Common myeloid progenitor, CD34-positive (primary cell): Measurements from ENCODE around the gene OR2H2.

Source experiments
- CTCF ChIA-PET: fragments of 350-600 bp; sonication (Branson Sonifier 250); formaldehyde crosslinking; loops from one replicate; lab custom pipeline; 2021; ENCODE audit warnings: antibody characterized with exemption; lab: Charles Lee
- POLR2A ChIA-PET: fragments of 350-600 bp; sonication (Branson Sonifier 250); formaldehyde crosslinking; loops from one replicate; lab custom pipeline; 2021; ENCODE audit warnings: antibody characterized with exemption; lab: Charles Lee
- DNase-seq, 3 donors: peaks; one replicate each; pipeline versions ENCODE4 v3.0.0 to v3.0.0-alpha.2; 2013
- H3K27ac ChIP-seq, 2 experiments: 1 replicate in 1 of 2; 2 replicates in 1 of 2; pipeline ENCODE4 v1.7.0; 2013; ENCODE audit warnings: inconsistent platforms in 2 of 2, low read length in 2 of 2, mild to moderate bottlenecking in 2 of 2, low read depth in 1 of 2, moderate library complexity in 1 of 2; ENCODE audit not compliant: severe bottlenecking in 2 of 2, insufficient read depth in 1 of 2, poor library complexity in 1 of 2
- H3K27me3 ChIP-seq, 5 experiments: replicated peaks in 2 of 5; 1 replicate in 3 of 5; 2 replicates in 2 of 5; pipeline versions ENCODE4 v1.6.1 to v1.7.0; 2013; ENCODE audit warnings: low read length in 4 of 5, mild to moderate bottlenecking in 2 of 5, moderate library complexity in 2 of 5, inconsistent platforms in 1 of 5; ENCODE audit not compliant: insufficient read depth in 5 of 5, control insufficient read depth in 4 of 5
- H3K36me3 ChIP-seq, 4 experiments: 1 replicate in 2 of 4; 2 replicates in 2 of 4; pipeline versions ENCODE4 v1.6.1 to v1.7.0; 2013; ENCODE audit warnings: low read length in 3 of 4, control low read depth in 1 of 4, mild to moderate bottlenecking in 1 of 4; ENCODE audit not compliant: control insufficient read depth in 4 of 4, insufficient read depth in 4 of 4
- H3K4me1 ChIP-seq, 4 experiments: 1 replicate in 3 of 4; 2 replicates in 1 of 4; pipeline versions ENCODE4 v1.6.1 to v1.7.1; 2013; ENCODE audit warnings: low read length in 3 of 4, mild to moderate bottlenecking in 3 of 4, control low read depth in 1 of 4, inconsistent platforms in 1 of 4, moderate library complexity in 1 of 4; ENCODE audit not compliant: control insufficient read depth in 4 of 4, insufficient read depth in 4 of 4; ENCODE audit errors: control extremely low read depth in 1 of 4
- H3K4me3 ChIP-seq, 7 experiments: 1 replicate in 4 of 7; 2 replicates in 3 of 7; pipeline versions ENCODE4 v1.5.1 to v1.7.0; 2013; ENCODE audit warnings: mild to moderate bottlenecking in 7 of 7, low read length in 6 of 7, moderate library complexity in 6 of 7, inconsistent platforms in 2 of 7, low read depth in 2 of 7, control low read depth in 1 of 7; ENCODE audit not compliant: insufficient read depth in 4 of 7, control insufficient read depth in 1 of 7; ENCODE audit errors: extremely low read depth in 1 of 7
- H3K9me3 ChIP-seq, 5 experiments: 1 replicate in 4 of 5; 2 replicates in 1 of 5; pipeline versions ENCODE4 v1.6.1 to v1.7.1; 2013; ENCODE audit warnings: low read length in 4 of 5, mild to moderate bottlenecking in 2 of 5, inconsistent platforms in 1 of 5, low read depth in 1 of 5, moderate library complexity in 1 of 5; ENCODE audit not compliant: control insufficient read depth in 4 of 5, insufficient read depth in 2 of 5; ENCODE audit errors: control extremely low read depth in 1 of 5
- WGBS: methylation state at CpG from one replicate; pipeline ENCODE4 v1.1.5; 2013; ENCODE audit not compliant: insufficient coverage; 5-methylcytosine and 5-hydroxymethylcytosine counted together

Gene OR2H2

DNA sequence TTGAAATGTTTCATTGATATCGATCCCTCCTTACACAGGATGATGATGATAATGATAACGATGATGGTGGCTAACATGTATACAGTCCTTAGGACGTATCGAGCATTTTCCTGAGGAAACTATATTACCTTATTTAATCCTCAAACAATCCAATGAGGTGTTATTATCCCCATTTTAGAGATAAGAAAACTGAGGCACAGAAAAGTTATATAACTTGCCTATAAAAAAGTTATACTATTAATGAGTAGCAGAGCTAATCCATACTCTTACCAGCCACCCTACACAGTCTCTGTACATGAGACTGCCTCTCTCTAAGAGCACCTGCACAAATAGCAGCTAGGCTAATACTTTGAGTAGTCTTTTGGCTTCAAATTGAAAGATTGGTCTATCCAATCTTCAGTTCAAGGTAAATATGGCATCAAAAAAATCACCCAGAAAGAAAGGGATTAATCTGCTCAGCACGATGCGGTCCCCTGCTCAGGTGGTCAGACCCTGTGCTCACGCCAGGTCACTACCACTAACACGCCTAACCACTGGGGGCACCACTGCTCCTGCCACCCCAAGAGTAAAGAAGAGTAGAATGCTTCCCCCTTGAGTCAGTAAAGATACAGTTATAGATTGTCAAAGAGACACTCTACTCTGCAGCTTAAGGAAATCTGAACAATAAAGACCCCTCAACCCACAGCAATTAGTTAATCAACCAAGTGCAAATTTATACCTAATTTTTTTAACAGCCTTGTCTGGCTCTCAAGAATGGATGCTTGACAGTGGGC lies 33.0 kb downstream of the OR2H2 start:
- 92% methylated on average over 2 of the region's 8 CpGs for whole genome bisulfite sequencing
- CTCF ChIA-PET, result interaction anchor here (0.6 to 1.6 kb wide), 3 partner anchors 9 to 242 kb away, joined by 3 to 5 read pairs (median 3); no protein-coding TSS in a partner anchor
- DNase-seq, result peak in 1 of 3 donors; percentile 26
- H3K4me1 ChIP-seq, result no peaks in the 10 kb centered on the region
- H3K9me3 ChIP-seq, result no peaks in the 10 kb centered on the region
- POLR2A ChIA-PET, result no interaction called here
- H3K36me3 ChIP-seq, result peaks cover 0 to 41% (median 9%) of the 10 kb centered on the region in 4 experiments
- no peak overlapping the region for H3K4me3 ChIP-seq
- H3K27me3 ChIP-seq, result peaks cover 0 to 4% (median 0%) of the 10 kb centered on the region in 5 experiments
- no peak overlapping the region for H3K27ac ChIP-seq

DNA sequence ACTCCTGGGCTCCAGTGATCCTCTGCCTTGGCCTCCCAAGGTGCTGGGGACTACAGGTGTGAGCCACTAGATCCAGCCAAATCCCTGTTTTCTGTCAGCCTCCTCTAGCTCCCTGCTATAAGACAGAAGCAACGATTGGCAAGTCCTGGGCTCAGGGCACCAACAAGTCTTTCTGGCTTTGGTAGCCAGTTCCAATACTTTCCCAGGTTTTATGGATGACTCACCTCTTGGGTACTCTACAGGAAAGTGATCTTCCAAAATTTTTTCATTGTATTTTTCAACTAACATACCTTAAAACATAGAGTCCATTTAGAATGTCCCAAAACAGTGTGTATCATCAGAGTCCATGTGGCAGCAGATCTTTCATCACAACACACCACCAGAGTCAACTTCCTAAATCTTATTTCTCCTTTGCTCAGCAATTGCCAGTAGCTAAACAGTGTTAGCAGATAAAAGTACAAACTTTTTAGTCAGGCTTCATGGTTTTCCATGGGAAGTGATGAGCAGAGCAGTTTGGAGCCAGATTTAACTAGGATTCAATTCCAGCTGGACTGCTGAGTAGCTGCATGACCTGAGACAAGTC lies 34.7 kb downstream of the OR2H2 start:
- peaks cover 0 to 5% (median 0%) of the 10 kb centered on the region in 5 experiments for H3K27me3 ChIP-seq
- H3K4me3 ChIP-seq, result no peak overlapping the region
- H3K27ac ChIP-seq, result no peak overlapping the region
- peaks cover 0 to 34% (median 7%) of the 10 kb centered on the region in 4 experiments for H3K36me3 ChIP-seq
- peaks cover 0 to 3% (median 0%) of the 10 kb centered on the region in 4 experiments for H3K4me1 ChIP-seq
- DNase-seq, result no peak
- CTCF ChIA-PET, result interaction anchor here (1.2 kb wide), 1 partner anchor 8 kb away, joined by 3 read pairs; no protein-coding TSS in a partner anchor
- no peaks in the 10 kb centered on the region for H3K9me3 ChIP-seq
- POLR2A ChIA-PET, result no interaction called here
- WGBS, result 88% methylated on average over 1 of the region's 1 CpG

DNA sequence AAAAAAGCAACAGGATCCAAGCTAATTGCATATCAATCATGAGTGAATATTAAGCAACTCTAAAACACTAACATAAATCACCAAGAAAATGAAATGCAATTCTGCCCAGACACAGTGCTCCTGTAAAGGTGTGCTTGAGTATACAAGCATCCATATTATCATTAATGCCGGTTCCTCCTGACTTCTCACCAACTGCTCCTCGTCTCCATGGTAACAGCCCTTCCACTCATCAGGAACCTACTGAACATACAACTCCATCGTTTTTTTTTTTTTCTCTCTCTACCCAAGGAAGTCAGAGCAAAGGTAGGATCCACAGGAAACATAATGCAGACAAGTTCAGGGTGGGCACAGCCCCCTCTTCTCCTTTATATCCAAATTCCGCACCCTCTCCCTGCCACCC lies 35.7 kb downstream of the OR2H2 start:
- CTCF ChIA-PET, result interaction anchor here (1.2 kb wide), 1 partner anchor 9 kb away, joined by 3 read pairs; no protein-coding TSS in a partner anchor
- Histone ChIP-seq H3K36me3 (peaks cover 0 to 34% (median 7%) of the 10 kb centered on the region in 4 experiments), H3K4me3 (no peak overlapping the region), H3K4me1 (peaks cover 0 to 3% (median 0%) of the 10 kb centered on the region in 4 experiments), H3K9me3 (no peaks in the 10 kb centered on the region), H3K27ac (no peak overlapping the region), H3K27me3 (peaks cover 0 to 7% (median 0%) of the 10 kb centered on the region in 5 experiments)
- no peak for DNase-seq
- 100% methylated on average over 2 of the region's 4 CpGs for WGBS
- POLR2A ChIA-PET, result no interaction called here

DNA sequence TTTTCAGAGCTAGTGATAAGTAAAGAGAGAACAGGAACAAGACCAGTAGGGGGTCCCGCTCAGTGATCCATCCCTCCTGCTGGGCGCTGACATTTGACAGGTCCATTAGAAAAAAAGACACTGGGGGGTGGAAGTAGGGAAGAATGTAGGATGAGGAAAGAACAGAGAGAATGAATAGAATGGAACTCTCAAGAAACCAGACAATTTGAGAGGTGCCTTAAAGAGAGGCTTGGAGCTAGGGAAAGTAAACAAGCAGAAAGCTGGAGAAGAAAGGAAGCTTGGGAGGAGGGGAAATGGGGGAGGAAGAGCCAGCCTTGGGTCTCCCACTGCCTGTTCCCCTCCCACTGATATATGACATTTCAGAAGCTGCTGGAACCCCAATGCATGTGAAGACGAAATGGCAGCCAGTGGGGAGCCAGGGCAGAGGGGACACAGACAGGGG lies 39.6 kb downstream of the OR2H2 start:
- no peak overlapping the region for H3K4me3 ChIP-seq
- H3K9me3 ChIP-seq, result no peaks in the 10 kb centered on the region
- peaks cover 5 to 23% (median 18%) of the 10 kb centered on the region in 4 experiments for H3K4me1 ChIP-seq
- POLR2A ChIA-PET, result no interaction called here
- no peak for DNase-seq
- peaks cover 0 to 30% (median 7%) of the 10 kb centered on the region in 4 experiments for H3K36me3 ChIP-seq
- H3K27ac ChIP-seq, result no peak overlapping the region
- CTCF ChIA-PET, result interaction anchor here (1.1 to 2.9 kb wide), 4 partner anchors 11 to 250 kb away, joined by 3 to 14 read pairs (median 5); no protein-coding TSS in a partner anchor
- WGBS, result 95% methylated on average over 2 of the region's 3 CpGs
- H3K27me3 ChIP-seq, result peaks cover 0 to 13% (median 0%) of the 10 kb centered on the region in 5 experiments

DNA sequence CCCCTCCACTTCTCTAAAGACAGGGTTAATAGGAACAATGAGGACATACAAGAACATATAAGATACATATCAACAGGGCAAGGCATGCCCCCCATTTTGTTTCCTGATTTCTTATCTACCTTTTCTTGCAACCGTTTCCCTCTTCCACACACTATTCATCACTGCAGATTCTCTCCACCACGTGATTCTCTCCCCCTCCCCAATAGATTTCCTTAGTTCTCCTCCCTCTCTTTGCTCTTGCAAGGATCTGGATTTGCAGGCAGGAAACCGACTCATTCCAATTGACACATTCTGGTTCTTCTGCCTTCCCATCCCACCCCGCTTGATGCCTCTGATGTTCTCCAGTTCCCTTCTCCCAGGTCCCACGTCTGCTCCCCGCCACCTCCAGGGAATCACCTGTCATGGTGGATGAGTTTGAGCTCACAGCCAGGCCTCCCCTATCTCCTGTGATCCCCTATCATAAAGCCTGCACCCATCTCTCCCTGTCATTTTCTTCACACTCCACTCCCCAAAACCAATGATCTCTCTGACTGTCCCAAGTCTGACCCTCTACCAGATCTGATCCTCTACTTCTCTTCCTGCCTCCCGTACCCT lies 40.5 kb downstream of the OR2H2 start:
- H3K27me3 ChIP-seq, result peaks cover 0 to 16% (median 0%) of the 10 kb centered on the region in 5 experiments
- no peaks in the 10 kb centered on the region for H3K9me3 ChIP-seq
- peaks cover 6 to 26% (median 18%) of the 10 kb centered on the region in 4 experiments for H3K4me1 ChIP-seq
- ChIA-PET POLR2A (no interaction called here), CTCF (interaction anchor here (1.2 to 2.9 kb wide), 3 partner anchors 14 to 28 kb away, joined by 3 to 7 read pairs (median 6); no protein-coding TSS in a partner anchor)
- 56% methylated on average over 6 of the region's 7 CpGs for WGBS
- H3K36me3 ChIP-seq, result peaks cover 0 to 23% (median 7%) of the 10 kb centered on the region in 4 experiments
- DNase-seq, result no peak
- H3K27ac ChIP-seq, result no peak overlapping the region
- H3K4me3 ChIP-seq, result no peak overlapping the region

DNA sequence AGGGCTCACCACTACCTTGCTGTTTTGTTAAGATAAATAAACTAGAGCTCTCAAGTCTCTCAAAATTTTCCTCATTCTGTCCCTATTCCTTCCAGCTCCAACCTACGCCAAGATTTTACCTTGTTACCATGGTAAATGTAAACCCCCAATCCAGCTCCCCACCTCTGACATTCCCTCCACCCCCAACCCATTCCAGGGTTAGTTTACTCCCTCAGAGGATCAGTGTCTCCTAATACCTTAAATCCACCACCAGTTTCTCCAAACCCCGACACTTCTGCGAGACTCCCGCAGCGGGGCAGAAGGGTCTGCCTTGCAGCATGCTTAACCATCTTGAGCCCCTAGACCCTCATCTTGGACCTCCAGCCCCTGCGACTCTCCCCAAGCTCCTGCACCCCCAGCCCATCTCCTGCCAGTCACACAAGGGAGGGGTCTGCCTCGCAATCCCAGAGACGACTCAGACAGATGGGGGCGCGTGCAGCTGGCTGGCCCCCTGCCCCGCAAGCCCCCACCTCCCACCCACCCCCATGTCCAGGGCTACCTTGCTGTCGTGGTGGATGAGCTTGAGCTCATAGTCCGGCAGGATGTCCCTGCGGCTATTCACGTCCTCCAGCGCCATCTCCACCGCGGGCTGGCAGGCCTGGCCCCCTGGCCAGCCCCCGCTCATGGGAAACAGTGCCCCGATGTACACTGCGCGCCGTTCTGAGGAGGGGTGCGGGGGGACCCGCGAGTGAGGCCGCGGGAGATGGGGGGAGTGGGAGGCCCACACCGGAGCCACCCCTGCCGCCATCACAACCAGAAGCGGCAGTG lies 42.2 kb downstream of the OR2H2 start:
- H3K27ac ChIP-seq, result peak overlapping the region in 1 of 2 experiments; percentile 1
- H3K27me3 ChIP-seq, result peaks cover 0 to 30% (median 0%) of the 10 kb centered on the region in 5 experiments
- DNase-seq, result peak in 1 of 3 donors; percentile 46
- CTCF ChIA-PET, result interaction anchor here (1.1 to 1.5 kb wide), 2 partner anchors 9 to 27 kb away, joined by 3 to 4 read pairs; no protein-coding TSS in a partner anchor
- H3K4me3 ChIP-seq, result peak overlapping the region in 5 of 7 experiments; percentile 50 to 92 (median 74)
- peaks cover 6 to 39% (median 24%) of the 10 kb centered on the region in 4 experiments for H3K4me1 ChIP-seq
- POLR2A ChIA-PET, result no interaction called here
- peaks cover 0 to 9% (median 3%) of the 10 kb centered on the region in 4 experiments for H3K36me3 ChIP-seq
- H3K9me3 ChIP-seq, result no peaks in the 10 kb centered on the region
- WGBS, result 12% methylated on average over 24 of the region's 31 CpGs
